ENCODE data around the gene GOT2.
"Not testable (repeated sequence)": the region's sequence is repeated elsewhere in the genome, so short reads cannot be mapped to it uniquely, and the experiment has no call there.

GOT2 gene

DNA sequence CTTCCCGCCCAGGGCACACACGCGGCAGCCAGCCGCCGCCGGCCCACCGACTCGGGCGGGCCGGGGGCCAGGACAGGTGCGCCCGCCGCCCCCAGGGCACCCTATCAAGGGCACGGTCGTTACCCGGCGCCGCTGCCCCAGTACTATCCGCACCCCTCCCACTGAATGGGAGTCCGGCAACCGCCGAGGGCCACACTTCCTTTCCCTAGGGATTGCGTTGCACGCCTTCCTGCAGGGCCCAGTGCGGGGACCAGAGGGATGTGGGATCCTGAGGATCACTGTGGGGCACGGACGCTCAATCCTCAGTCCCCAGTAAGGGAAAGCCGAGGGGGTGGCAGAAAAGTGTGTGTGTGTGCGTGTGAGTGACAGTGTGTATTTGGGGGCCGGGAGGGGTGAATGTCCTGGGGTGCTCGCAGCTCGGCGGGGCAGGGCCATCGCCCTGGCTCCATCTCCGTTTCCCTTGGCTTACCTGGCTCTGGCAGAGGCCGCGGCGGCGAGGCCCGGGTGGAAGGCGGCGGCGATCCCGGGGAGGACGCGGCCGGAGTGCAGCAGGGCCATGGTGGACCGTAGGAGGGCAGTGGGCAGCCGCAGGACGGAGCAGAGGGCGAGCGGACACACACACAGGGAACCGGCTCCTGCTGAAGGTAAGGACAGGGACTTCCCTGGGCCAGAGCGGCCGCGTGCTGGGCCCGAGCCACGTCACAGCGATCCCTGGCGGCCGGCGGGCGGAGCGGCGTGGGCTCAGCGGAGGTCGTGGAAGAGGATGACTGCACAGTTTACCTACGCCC is at the start of gene GOT2:
Gene GOT2 (minus strand): TSS at position 646 of the 788 bp plus-strand sequence. CDS start 88 bp downstream, at position 558.
- DNase-seq = peak; percentile 73

DNA sequence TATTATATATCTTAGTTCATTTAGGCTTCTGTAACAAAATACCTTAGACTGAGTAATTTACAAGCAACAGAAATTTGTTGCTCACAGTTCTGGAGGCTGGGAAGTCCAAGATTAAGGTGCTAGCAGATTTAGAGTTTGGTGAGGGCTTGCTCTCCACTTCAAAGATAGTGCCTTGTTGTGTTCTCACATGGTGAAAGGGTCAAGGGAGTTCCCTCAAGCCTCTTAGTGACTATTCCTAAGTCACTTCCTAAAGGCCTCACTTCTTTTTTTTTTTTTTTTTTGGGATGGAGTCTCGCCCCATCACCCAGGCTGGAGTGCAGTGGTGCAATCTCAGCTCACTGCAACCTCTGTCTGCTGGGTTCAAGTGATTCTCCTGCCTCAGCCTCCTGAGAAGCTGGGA is 45.2 kb upstream of the GOT2 start:
- not testable (repeated sequence) for DNase-seq

DNA sequence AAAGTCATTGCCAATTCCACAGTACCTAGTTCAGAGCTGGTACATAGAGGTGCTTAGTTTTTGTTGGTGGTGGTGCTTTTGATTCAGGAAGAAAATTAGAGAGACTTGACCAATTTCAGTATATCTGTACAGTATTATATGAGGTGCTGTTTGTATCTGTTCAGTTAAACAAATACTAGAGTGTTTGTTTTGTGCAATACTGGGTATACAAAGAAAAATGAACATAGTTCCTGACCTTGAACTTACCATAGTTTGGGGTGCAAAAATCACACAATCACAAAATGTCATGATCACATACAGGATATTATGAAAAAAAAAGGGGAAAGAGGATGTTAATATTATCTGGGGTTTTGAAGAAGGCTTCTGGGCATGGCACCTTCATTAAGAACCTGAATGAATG is 39.8 kb upstream of the GOT2 start:
- DNase-seq = no peak

DNA sequence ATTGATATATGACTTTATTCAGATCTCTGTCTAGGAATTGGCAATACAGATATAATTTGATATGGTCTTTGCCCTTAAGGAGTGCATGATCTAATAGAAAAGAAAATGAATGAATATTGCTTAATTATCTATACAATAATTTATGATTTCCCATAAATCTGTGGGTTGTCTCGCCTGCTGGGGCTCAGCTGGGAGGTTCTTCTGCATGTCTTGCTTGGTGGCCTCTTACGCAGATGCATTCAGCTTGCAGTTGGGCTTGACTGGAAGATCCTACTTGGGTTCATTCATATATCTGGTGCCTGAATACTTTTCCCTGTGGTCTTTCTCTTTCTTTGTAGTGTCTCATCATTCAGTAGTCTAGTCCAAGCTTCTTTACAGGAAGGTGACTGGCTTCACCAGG is 34.0 kb upstream of the GOT2 start:
- no peak for DNase-seq

DNA sequence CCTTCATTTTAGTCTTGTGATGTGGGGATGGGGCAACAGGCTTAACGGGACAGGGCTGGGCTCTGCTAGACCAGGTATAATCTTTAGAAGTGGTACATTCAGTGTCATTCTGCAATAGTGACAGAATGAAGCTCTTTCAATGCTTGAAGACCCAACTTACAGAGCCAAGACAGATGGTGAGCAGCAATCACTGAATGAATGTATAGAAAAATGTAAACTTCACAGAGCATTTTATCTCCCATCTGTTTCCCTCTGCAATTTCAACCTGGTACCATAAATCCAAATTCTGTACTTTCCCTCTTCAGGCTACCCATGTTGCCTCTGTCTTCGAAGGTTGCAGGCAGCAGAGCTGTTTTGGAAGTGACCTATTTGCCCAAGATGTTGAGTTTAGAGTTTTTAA is 33.5 kb upstream of the GOT2 start:
- DNase-seq = no peak

DNA sequence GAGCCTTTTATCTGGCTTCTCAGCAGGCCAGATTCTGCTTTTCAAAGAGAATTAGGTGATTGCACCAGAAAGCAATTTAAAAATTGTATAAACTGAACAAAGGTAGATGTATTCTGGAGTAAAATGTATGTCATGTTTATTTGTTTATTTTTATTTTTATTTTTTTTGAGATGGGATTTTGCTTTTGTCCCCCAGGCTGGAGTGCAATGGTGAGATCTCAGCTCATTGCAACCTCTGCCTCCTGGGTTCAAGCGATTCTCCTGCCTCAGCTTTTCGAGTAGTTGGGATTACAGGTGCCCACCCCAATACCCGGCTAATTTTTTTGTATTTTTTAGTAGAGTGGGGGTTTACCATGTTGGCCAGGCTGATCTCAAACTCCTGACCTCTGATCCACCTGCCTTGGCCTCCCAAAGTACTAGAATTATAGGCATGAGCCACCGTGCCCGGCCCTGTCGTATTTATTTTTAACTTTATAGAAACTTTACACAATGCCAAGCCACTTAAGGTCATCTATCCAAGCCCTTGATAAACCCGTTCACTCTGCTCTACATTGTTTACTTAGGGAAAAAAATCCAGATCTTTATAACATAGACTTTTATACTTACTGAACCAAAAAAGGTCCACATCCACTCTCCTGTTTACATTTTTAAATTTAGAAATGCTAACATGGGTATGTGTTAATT is 22.7 kb upstream of the GOT2 start:
- no peak for DNase-seq

DNA sequence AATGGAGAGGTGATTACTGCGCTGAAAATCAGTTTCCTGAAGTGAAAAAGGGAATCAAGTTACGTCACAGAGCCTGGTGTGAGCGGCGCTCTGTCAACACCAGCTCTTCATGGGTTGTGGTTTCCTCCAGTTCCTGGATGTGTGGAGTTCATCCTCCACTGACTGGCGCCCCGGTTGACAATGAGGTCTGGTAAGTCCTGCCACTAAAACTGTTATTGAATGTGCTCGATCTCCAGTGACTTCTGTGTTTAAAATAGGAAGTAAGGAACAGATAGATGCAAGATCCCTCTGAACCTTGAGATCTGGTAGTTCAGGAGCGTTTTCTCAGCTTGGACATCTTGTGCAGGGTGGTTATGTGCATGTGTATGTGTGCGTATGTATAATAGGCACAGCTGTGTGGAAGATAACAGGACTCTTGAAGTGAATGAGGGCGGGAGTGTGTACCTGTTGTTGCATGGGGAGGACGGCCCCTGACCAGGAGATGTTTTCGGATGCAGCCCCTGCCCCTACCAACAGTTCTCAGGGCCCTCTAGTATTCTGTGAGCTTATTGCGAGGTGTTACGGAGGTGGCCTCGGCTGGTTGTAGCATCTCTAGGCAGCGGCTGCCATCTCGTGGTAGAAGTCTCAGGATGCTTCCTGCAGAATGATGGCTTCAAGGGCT is 22.0 kb upstream of the GOT2 start:
- peak; percentile 73 for DNase-seq

DNA sequence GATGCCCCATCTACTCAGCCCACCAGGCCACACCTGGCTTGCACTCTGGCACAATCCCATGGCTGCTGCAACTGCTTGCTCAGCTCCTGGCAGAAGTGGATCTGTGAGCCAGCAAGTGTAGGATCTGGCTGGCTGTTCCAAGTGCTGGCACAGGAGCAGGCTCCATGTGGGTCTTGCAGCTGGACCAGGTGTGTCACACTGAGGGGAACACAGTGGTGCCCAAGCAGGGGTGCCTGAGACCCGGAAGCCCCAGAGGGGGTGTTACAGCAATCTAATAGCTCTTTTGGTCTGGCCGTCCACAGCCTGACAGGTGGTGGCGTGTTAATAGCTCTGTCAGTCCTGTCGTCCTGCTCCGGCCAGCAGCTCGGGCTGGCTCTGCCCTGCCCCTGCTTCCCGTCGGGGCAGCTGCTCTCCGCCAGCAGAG is 19.6 kb upstream of the GOT2 start:
- no peak for DNase-seq

DNA sequence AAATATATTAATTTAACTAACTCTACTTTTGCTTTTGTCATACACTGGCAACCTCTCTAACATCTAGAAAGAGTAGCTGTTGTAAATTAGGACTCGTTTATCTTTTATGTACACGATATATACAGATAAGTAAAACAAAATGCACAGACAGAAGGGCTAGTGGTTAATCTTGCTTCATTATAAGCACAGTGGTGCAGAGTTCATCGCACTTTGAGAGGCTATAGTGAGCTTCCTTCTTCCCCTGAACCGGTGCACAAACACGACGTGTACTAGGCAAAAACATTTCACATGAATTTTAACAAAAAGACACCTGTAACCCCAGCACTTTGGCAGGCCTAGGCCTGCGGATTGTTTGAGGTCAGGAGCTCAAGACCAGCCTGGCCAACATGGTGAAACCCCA is 10.4 kb upstream of the GOT2 start:
- no peak for DNase-seq

DNA sequence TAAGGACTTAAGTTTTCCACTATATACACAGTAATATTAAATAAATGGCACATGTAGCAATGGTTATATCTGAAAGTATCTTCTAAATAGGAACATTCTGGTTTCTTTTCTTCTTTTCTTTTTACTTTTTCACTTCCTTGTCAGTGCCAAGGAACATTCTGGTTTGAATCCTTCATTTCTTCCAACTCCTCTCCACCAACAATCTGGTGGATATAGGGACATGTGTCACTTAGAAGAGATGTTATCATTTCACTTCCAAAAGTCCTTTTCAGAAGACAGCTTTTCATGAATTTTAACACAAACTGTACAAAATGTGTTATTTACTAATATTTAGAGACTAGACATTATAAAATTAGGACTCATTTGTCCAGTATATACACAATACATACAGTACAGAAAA is 7.9 kb upstream of the GOT2 start:
- DNase-seq = no peak

DNA sequence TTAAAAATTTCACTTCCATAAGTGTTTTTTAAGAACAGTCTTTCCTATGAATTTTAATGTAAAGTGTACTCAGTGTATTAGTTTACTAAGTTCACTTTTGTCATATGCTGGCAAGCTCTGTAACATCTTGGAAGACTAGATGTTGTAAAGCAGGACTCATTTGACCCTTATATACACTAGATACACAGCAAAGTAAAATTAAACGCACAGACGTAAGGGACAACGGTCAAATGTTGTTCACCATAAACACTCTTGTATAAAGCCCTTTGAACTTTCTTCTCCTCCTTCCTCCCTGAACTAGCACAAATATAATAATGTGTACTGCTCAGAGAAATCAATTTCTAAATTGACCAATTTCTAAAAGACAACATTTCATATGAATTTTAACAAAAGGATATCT is 7.0 kb upstream of the GOT2 start:
- no peak for DNase-seq

DNA sequence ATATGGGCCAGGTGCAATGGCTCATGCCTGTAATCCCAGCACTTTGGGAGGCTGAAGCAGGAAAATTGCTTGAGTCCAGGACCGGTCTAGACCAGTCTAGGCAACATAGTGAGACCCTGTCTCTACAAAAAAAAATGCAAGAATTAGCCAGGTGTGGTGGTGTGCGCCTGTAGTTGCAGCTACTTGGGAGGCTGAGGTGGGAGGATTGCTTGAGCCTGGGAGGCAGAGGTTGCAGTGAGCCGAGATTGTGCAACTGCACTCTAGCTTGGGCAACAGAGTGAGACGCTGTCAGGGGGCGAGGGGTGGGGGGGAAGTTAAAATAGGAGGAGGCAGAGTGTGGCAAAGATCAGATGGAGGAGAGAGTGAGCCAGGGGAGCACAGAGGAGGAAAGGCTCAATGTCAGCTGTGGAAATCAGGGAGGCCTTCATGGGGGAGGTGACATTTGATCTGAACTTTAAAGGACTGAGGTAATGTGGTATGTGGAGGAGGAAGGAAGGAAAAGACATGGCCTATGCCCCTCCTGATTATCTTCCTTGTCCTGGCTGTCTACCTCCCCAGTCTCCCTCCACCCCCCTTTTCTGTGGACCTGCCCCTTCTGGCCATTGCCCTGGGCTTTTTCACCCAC is 4.7 kb upstream of the GOT2 start:
- DNase-seq = no peak

DNA sequence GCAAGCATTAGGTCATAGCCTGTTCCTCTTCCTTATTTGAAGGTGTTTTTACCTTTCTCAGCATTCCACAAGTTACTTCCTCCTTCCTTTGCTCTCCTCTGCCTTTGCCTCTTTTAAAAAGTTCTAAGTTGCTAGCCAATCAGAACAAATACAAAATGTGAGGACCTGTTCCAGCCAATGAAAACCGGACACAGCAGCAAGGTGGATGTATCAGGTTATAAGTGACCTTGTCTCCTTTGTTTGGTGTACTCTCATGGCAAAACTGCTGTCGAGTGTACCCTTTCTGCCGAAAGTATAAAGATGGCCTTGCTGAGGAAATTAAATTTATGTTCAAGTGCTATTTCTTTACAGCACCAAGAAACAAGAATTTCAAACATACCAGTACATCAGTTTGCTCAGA is 2.2 kb upstream of the GOT2 start:
- not testable (repeated sequence) for DNase-seq

DNA sequence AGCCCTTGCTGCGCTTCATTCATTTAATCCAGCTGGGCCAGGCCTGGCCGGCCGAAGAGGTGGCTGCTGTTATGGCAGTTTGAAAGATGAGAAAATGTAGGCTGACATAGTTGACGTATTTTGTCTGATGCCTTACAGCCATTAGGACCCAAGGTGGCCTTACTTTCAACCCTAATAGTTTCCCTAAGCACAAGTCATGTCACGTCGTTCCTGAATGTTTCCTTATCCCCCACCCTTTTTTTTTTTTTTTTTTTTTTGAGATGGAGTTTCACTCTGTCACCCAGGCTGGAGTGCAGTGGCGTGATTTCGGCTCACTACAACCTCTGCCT is 307 bp upstream of the GOT2 start:
- DNase-seq = no peak

DNA sequence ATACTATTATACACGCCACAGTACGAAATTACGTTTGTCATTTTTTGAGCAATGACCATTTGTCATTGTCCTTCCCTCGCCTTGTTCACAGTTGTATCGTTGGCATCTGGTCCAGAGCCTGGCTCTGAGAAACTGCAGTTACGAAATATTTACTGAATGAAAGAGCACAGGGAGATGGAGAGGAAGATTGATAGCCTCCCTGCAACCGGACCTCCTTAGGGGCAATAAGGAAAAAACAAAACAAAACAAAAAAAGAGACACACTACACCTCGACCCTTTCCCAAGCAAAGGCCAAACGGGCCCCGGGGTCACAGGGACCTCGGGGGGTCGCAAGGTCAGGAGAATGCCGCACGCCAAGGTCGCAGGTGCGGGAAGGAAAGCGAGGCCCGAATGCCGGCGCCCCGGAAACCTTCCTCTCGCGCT is 857 bp downstream of the GOT2 start:
- no peak for DNase-seq

DNA sequence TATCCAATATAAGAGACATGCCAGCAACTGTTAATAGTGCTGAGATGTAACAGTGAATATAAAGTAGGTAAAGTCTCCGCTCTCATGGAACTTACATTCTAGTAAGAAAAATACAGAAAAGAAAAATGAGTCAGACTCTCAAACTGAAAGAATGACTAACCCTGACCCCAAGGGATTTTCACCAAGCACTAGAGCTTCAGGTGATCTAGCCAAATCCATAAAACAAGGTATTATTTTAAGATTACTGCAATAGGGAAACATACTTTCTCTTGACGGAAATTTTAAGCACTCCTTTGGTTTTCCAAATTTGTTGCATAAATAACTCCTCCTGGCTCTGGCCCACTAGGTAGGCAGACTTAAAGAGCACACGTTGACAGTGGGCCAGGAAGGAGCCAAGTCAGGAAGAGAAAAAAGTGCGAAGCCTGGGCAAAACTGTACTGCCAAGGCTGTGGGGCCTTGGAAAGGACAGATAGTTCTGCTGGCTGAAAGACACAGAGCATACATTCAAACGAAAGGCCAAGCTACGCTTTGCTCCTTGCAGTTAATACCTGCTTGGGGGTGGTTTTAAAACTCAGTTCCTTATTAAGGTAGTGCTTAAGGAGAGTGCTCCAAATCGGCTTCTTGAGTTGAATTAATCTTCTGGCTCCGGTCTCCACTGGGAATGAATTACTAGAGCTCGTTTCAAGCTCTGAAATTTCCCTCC is 1.4 kb downstream of the GOT2 start:
- DNase-seq = no peak

DNA sequence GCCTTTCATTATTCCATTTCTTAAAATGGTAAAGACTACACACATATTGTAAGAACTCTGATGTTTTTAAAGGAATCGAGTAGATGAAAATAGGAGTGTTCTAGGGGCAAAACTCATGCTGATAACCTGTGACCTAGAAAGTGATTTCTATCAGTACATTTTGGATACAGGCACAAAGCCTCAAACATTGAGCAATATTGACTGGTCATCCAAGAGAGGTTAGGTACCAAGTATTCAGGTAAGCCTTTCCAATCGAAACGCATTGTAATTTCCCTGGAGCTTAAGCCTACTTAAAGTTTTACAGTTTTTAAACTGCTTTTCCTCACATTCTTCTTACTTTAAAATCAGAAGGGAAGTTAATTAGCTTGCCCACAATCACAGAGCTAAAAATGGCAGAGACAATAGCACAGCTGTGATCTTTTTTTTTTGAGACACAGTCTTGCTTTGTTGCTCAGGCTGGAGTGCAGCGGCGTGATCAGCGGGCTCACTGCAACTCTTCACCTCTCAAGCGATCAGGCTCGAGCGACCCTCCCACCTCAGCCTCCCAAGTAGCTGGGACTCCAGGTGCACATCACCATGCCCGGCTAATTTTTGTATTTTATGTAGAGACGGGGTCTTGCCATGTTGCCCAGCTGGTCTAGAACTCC is 3.3 kb downstream of the GOT2 start:
- DNase-seq = no peak

DNA sequence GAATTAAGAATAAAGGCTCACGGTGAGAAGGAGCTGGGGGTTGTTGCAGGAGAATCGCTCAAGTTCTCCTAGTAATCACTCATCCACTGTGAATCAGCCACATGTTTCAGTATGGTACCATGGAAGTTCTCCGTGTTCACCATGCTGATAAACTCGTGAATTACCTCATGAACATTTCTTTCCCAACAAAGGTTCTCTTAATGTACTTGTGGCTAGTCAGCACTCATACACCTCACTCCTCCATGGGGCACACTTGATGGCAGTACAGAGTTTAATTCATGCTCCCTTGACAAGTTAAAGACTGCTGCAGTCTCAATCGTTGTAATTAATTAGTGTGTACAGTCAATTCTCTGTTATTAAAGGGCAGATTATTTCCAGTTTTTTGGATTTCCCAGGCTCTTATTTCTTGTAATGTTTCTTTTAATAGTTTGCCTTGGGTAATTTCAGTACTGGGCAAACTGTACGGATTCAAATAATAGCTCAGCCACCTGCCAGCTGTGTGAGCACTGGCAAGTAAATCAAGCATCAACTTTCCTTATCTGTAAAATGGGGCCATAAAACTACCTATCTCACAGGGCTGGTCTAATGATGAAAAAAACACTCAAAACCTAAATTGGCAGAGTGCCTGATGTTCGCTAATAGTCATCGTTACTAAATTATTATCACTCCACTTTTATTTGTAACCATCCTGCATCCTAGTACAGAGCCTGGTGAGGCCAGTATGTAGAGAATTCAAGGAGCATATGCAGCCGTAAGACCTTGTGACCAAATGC is 6.1 kb downstream of the GOT2 start:
- DNase-seq = no peak

DNA sequence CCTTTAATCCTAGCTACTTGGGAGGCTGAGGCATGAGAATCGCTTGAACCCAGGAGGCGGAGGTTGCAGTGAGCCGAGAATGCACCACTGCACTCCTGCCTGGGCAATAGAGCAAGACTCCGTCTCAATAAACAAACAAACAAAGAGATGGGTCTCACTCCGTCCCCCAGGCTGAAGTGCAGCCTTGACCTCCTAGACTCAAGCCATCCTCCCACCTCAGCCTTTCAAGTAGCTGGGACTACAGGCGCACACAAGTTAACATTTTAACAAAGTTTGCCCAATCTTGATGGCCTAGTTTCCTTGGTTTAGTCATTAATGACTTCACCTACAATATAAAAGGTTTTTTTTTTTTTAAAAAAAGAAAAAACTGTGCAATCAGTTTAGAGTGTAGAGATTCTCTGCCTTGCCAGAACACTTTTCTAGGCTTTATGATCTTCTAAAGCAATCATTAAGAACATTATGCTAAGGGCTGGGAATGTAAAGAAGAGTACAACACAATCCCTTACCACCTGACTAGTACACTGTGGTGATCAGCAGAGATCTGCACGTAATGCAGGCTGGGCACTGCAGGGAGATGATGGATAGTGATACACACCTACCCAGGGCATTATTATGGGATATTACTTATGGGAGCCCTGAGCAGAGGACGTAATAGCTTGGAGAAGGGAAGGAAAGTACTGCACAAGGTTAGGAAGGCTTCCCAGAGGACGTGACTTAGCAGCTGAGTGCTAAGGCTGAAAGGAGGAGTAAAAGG is 6.9 kb downstream of the GOT2 start:
- DNase-seq = no peak

DNA sequence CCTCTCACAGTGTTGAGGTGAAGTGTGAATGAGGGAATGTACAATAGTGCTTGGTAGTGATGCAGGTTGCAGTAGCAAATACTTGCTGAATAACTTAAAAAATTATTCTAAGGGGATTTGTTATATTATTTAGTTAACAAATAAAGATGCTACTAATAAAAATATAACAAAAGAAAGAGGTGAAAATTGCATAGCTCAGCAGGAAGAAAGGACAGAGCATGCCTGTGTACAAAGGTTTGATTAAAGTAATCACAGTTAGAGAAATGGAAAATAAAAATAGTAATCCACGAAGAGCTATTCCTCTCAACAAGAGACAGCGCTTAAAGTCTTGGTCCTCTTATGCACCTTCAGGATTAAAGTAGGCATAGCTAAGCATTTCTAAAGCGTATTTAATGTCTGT is 11.0 kb downstream of the GOT2 start:
- no peak for DNase-seq

DNA sequence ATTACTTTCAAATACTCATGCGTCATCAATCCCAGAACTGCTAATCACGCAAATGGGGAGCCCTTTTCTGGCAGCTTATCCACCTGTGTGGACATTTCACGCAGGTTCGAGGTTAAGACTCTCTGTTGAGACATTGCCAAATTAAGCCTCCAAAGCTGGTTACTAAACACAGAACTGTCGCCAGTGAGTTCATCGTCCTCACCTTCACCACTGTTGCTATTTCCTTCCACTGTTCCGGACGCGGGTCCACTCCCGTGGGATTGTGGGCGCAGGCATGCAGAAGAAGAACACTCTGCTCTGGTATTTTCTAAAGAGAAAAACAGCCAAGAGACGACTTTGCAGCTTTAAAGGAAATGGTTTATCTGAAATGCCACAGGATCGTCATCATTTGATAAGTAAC is 16.1 kb downstream of the GOT2 start:
- no peak for DNase-seq
